ENCODE measurements around the gene TTYH2. TPM values are rescaled to one million over a fixed set of nuclear protein-coding genes. Genes with fewer than 3 reads are reported as not detected.

Gene TTYH2
- total RNA-seq, 1 experiment from 2014 or later: 0.12 TPM

- Mint-ChIP-seq H3K4me3 (ENCODE audit: unreplicated experiment) (peak overlapping the region; percentile 90), H3K27ac (ENCODE audit: low read depth, unreplicated experiment) (peak overlapping the region; percentile 39), H3K36me3 (ENCODE audit: insufficient read depth, unreplicated experiment) (peaks cover 78% of the 10 kb centered on the region), H3K9me3 (ENCODE audit: unreplicated experiment) (no peaks in the 10 kb centered on the region), H3K4me1 (ENCODE audit: insufficient read depth, unreplicated experiment) (peaks cover 23% of the 10 kb centered on the region), H3K27me3 (ENCODE audit: insufficient read depth, unreplicated experiment) (peaks cover 22% of the 10 kb centered on the region)
- no peak for TF ChIP-seq CTCF (IDR thresholded peaks at IDR 0.05; ENCODE audit: unreplicated experiment)
- BruUV-seq (replicated peaks): no TSS peak
- ChIA-PET CTCF (interaction anchor here (0.5 to 1.0 kb wide), 4 partner anchors 21 to 163 kb away, joined by 3 to 4 read pairs (median 3); partner anchors contain the start of gene GPR142), POLR2A (interaction anchor here (0.8 to 4.7 kb wide), 4 partner anchors 8 to 974 kb away, joined by 3 to 32 read pairs (median 4); partner anchors contain the start of gene TTYH2)
- no peak for DNase-seq (ENCODE audit: unreplicated experiment)
- intact Hi-C loops (cut with micrococcal nuclease): no loop called here
Measured at GRCh38 chr17:74205274-74205673, 8.1 kb upstream of the TTYH2 start.

GRCh38 chr17:74206332-74206818, 7.0 kb upstream of the TTYH2 start:
- peaks cover 24% of the 10 kb centered on the region for H3K4me1 Mint-ChIP-seq (ENCODE audit: insufficient read depth, unreplicated experiment)
- ChIA-PET POLR2A (interaction anchor here (0.6 kb wide), 1 partner anchor 174 kb away, joined by 3 read pairs; no protein-coding TSS in a partner anchor), CTCF (interaction anchor here (0.6 kb wide), 3 partner anchors 89 to 943 kb away, joined by 3 to 4 read pairs (median 3); no protein-coding TSS in a partner anchor)
- peaks cover 82% of the 10 kb centered on the region for H3K36me3 Mint-ChIP-seq (ENCODE audit: insufficient read depth, unreplicated experiment)
- no peak overlapping the region for H3K27ac Mint-ChIP-seq (ENCODE audit: low read depth, unreplicated experiment)
- peaks cover 15% of the 10 kb centered on the region for H3K27me3 Mint-ChIP-seq (ENCODE audit: insufficient read depth, unreplicated experiment)
- no TSS peak for BruUV-seq (replicated peaks)
- no peak for DNase-seq (ENCODE audit: unreplicated experiment)
- H3K9me3 Mint-ChIP-seq (ENCODE audit: unreplicated experiment): no peaks in the 10 kb centered on the region
- H3K4me3 Mint-ChIP-seq (ENCODE audit: unreplicated experiment): peak overlapping the region; percentile 28
- intact Hi-C loops (cut with micrococcal nuclease): no loop called here
- TF ChIP-seq CTCF (IDR thresholded peaks at IDR 0.05; ENCODE audit: unreplicated experiment): no peak

- H3K27me3 Mint-ChIP-seq (ENCODE audit: insufficient read depth, unreplicated experiment): no peaks in the 10 kb centered on the region
- POLR2A ChIA-PET: interaction anchor here (1.0 kb wide), 1 partner anchor 17 kb away, joined by 4 read pairs; no protein-coding TSS in a partner anchor
- DNase-seq (ENCODE audit: unreplicated experiment): peak; percentile 73
Measured at GRCh38 chr17:74210191-74211140, 2.9 kb upstream of the TTYH2 start.

More at GRCh38 chr17:74210191-74211140, 2.9 kb upstream of the TTYH2 start:
- Mint-ChIP-seq H3K4me3 (ENCODE audit: unreplicated experiment) (peak overlapping the region; percentile 22), H3K9me3 (ENCODE audit: unreplicated experiment) (no peaks in the 10 kb centered on the region), H3K27ac (ENCODE audit: low read depth, unreplicated experiment) (no peak overlapping the region), H3K36me3 (ENCODE audit: insufficient read depth, unreplicated experiment) (peaks cover 73% of the 10 kb centered on the region), H3K4me1 (ENCODE audit: insufficient read depth, unreplicated experiment) (peaks cover 30% of the 10 kb centered on the region)
- no TSS peak for BruUV-seq (replicated peaks)
- peak; percentile 94 for TF ChIP-seq CTCF (IDR thresholded peaks at IDR 0.05; ENCODE audit: unreplicated experiment)
- CTCF ChIA-PET: interaction anchor here (0.8 to 1.4 kb wide), 3 partner anchors 8 to 85 kb away, joined by 3 to 7 read pairs (median 5); no protein-coding TSS in a partner anchor
- intact Hi-C loops (cut with micrococcal nuclease): loop anchor here (1.0 to 5.0 kb wide), 2 partner anchors 72 to 86 kb away; no protein-coding TSS in a partner anchor
